Measurements from ENCODE around the gene SORCS3. TPM values are rescaled to one million over a fixed set of nuclear protein-coding genes. Genes with fewer than 3 reads are reported as not detected.

SORCS3 gene
- polyA plus RNA-seq, 1 donor from 2014 or later: 9.8 TPM

DNA sequence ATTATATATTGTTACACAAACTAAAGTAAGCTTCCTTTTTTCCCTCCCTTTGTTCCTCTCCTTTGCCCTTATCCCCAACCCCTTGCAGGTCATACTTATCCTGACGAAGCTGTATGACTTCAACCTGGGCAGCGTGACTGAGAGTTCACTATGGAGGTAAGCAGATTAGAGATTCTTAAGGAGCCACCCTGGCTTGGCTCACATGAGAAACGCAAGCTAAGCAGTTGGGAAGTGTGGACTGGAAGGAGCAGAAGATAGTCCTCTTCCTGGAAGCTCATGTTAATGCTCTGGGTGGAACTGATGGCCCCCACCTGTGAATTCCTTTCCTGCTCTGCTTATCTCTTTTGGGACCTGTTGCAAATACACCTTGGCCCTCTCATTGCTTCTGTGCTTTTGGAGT, 201.6 kb downstream of the SORCS3 start:
- no peaks in the 10 kb centered on the region for H3K27me3 ChIP-seq (ENCODE audit: insufficient read depth, low read depth, low read length)
- H3K9ac ChIP-seq (ENCODE audit: low read length): no peak overlapping the region
- no peaks in the 10 kb centered on the region for H3K9me2 ChIP-seq (ENCODE audit: insufficient read depth, low read length)
- H3K4me3 ChIP-seq (ENCODE audit: low read length): no peak overlapping the region
- H3K36me3 ChIP-seq (ENCODE audit: insufficient read depth, low read length): no peaks in the 10 kb centered on the region
- no peak for TF ChIP-seq POLR2AphosphoS5 (IDR thresholded peaks at IDR 0.05)
- TF ChIP-seq MXI1 (conservative IDR thresholded peaks at IDR 0.05; ENCODE audit: poor library complexity, severe bottlenecking): no peak
- no peak for TF ChIP-seq SMC3 (conservative IDR thresholded peaks at IDR 0.05; ENCODE audit: poor library complexity)
- no peak for TF ChIP-seq EZH2 (IDR thresholded peaks at IDR 0.05; ENCODE audit: borderline replicate concordance, insufficient read depth, low read length, poor library complexity, severe bottlenecking)
- TF ChIP-seq, protein P1, sequence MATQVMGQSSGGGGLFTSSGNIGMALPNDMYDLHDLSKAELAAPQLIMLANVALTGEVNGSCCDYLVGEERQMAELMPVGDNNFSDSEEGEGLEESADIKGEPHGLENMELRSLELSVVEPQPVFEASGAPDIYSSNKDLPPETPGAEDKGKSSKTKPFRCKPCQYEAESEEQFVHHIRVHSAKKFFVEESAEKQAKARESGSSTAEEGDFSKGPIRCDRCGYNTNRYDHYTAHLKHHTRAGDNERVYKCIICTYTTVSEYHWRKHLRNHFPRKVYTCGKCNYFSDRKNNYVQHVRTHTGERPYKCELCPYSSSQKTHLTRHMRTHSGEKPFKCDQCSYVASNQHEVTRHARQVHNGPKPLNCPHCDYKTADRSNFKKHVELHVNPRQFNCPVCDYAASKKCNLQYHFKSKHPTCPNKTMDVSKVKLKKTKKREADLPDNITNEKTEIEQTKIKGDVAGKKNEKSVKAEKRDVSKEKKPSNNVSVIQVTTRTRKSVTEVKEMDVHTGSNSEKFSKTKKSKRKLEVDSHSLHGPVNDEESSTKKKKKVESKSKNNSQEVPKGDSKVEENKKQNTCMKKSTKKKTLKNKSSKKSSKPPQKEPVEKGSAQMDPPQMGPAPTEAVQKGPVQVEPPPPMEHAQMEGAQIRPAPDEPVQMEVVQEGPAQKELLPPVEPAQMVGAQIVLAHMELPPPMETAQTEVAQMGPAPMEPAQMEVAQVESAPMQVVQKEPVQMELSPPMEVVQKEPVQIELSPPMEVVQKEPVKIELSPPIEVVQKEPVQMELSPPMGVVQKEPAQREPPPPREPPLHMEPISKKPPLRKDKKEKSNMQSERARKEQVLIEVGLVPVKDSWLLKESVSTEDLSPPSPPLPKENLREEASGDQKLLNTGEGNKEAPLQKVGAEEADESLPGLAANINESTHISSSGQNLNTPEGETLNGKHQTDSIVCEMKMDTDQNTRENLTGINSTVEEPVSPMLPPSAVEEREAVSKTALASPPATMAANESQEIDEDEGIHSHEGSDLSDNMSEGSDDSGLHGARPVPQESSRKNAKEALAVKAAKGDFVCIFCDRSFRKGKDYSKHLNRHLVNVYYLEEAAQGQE (IDR thresholded peaks at IDR 0.05; ENCODE audit: borderline replicate concordance): no peak
- no peak for TF ChIP-seq EP300 (conservative IDR thresholded peaks at IDR 0.05; ENCODE audit: poor library complexity, severe bottlenecking)
- no peak for TF ChIP-seq TAF1 (IDR thresholded peaks at IDR 0.05; ENCODE audit: low read depth)
- no peak overlapping the region for H3K27ac ChIP-seq (ENCODE audit: low read length)
- H4K20me1 ChIP-seq (ENCODE audit: insufficient read depth): no peaks in the 10 kb centered on the region
- no peaks in the 10 kb centered on the region for H3F3A ChIP-seq (ENCODE audit: insufficient read depth, low read length, poor library complexity, severe bottlenecking)
- H3K4me2 ChIP-seq (ENCODE audit: low read length): no peak overlapping the region
- no peak overlapping the region for H2AFZ ChIP-seq (ENCODE audit: low read depth, low read length)
- no peaks in the 10 kb centered on the region for H3K9me3 ChIP-seq (ENCODE audit: low read length)
- no peaks in the 10 kb centered on the region for H3K79me2 ChIP-seq (replicated peaks; ENCODE audit: insufficient read depth, low read length)

DNA sequence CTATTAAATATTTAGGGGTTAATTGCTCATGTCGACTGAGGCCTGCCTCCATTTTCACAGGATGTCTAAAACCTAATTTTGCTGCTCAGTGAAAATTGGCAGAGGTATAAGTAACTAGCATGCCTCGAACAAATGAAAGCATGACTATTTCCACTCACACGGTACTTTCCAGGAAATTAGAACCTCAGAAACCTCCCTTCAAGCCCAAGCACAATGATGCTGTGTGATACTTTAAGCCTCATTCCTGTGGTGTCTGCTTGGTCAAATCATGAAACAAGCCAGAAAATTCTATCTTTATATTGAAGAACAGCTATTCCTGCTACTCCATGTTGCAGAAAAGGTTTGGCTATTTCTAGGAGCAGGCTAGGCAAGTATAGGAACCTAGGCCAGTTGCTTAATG, 203.0 kb downstream of the SORCS3 start:
- H3K9ac ChIP-seq (ENCODE audit: low read length): no peak overlapping the region
- no peaks in the 10 kb centered on the region for H3K79me2 ChIP-seq (replicated peaks; ENCODE audit: insufficient read depth, low read length)
- no peak for TF ChIP-seq SMC3 (conservative IDR thresholded peaks at IDR 0.05; ENCODE audit: poor library complexity)
- no peak for TF ChIP-seq POLR2AphosphoS5 (IDR thresholded peaks at IDR 0.05)
- no peak for TF ChIP-seq RAD21 (conservative IDR thresholded peaks at IDR 0.05)
- TF ChIP-seq EP300 (conservative IDR thresholded peaks at IDR 0.05; ENCODE audit: poor library complexity, severe bottlenecking): no peak
- TF ChIP-seq, protein P1 (IDR thresholded peaks at IDR 0.05; ENCODE audit: borderline replicate concordance): no peak
- TF ChIP-seq EZH2 (IDR thresholded peaks at IDR 0.05; ENCODE audit: borderline replicate concordance, insufficient read depth, low read length, poor library complexity, severe bottlenecking): no peak
- no peak for TF ChIP-seq TAF1 (IDR thresholded peaks at IDR 0.05; ENCODE audit: low read depth)
- no peaks in the 10 kb centered on the region for H4K20me1 ChIP-seq (ENCODE audit: insufficient read depth)
- no peak overlapping the region for H3K27ac ChIP-seq (ENCODE audit: low read length)
- H3K9me2 ChIP-seq (ENCODE audit: insufficient read depth, low read length): no peaks in the 10 kb centered on the region
- H3K4me3 ChIP-seq (ENCODE audit: low read length): no peak overlapping the region
- no peaks in the 10 kb centered on the region for H3F3A ChIP-seq (ENCODE audit: insufficient read depth, low read length, poor library complexity, severe bottlenecking)
- no peaks in the 10 kb centered on the region for H3K9me3 ChIP-seq (ENCODE audit: low read length)
- no peak overlapping the region for H3K4me2 ChIP-seq (ENCODE audit: low read length)
- H3K27me3 ChIP-seq (ENCODE audit: insufficient read depth, low read depth, low read length): no peaks in the 10 kb centered on the region
- no peaks in the 10 kb centered on the region for H3K36me3 ChIP-seq (ENCODE audit: insufficient read depth, low read length)
- H2AFZ ChIP-seq (ENCODE audit: low read depth, low read length): no peak overlapping the region
